Measurements from ENCODE around the gene CALML5.

The CALML5 gene

GRCh38 chr10:5484205-5484604 is 15.2 kb downstream of the CALML5 start:
- ATAC-seq (ENCODE audit: insufficient read depth, low read depth) (no peak), DNase-seq (no peak)
- H3K79me2 ChIP-seq (ENCODE audit: insufficient read depth, low read length), result no peaks in the 10 kb centered on the region
- H3K4me1 ChIP-seq (ENCODE audit: insufficient read depth, low read length), result no peaks in the 10 kb centered on the region
- H3K4me2 ChIP-seq (ENCODE audit: insufficient read depth, low read length), result no peak overlapping the region
- no peak overlapping the region for H2AFZ ChIP-seq (ENCODE audit: low read depth, low read length)
- no peak overlapping the region for H3K4me3 ChIP-seq (ENCODE audit: low read depth in 1 of 2, low read length in 2 of 2)
- no peak for TF ChIP-seq EZH2 (IDR thresholded peaks at IDR 0.05; ENCODE audit: borderline replicate concordance, low read depth, low read length, severe bottlenecking)
- TF ChIP-seq, protein P1, sequence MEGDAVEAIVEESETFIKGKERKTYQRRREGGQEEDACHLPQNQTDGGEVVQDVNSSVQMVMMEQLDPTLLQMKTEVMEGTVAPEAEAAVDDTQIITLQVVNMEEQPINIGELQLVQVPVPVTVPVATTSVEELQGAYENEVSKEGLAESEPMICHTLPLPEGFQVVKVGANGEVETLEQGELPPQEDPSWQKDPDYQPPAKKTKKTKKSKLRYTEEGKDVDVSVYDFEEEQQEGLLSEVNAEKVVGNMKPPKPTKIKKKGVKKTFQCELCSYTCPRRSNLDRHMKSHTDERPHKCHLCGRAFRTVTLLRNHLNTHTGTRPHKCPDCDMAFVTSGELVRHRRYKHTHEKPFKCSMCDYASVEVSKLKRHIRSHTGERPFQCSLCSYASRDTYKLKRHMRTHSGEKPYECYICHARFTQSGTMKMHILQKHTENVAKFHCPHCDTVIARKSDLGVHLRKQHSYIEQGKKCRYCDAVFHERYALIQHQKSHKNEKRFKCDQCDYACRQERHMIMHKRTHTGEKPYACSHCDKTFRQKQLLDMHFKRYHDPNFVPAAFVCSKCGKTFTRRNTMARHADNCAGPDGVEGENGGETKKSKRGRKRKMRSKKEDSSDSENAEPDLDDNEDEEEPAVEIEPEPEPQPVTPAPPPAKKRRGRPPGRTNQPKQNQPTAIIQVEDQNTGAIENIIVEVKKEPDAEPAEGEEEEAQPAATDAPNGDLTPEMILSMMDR (IDR thresholded peaks at IDR 0.05; ENCODE audit: borderline replicate concordance, extremely low read depth, low read length, poor library complexity, severe bottlenecking), result no peak
- H3K36me3 ChIP-seq (ENCODE audit: insufficient read depth, low read length), result no peaks in the 10 kb centered on the region
- no peak overlapping the region for H3K27ac ChIP-seq (ENCODE audit: low read length)
- no peak overlapping the region for H3K9ac ChIP-seq (ENCODE audit: low read depth, low read length)
- peaks cover 2% of the 10 kb centered on the region for H3K27me3 ChIP-seq (ENCODE audit: insufficient read depth, low read length, poor library complexity)
- H4K20me1 ChIP-seq (ENCODE audit: insufficient read depth, low read length), result no peaks in the 10 kb centered on the region
- H3K9me3 ChIP-seq (ENCODE audit: insufficient read depth, low read length, severe bottlenecking), result no peaks in the 10 kb centered on the region

DNA sequence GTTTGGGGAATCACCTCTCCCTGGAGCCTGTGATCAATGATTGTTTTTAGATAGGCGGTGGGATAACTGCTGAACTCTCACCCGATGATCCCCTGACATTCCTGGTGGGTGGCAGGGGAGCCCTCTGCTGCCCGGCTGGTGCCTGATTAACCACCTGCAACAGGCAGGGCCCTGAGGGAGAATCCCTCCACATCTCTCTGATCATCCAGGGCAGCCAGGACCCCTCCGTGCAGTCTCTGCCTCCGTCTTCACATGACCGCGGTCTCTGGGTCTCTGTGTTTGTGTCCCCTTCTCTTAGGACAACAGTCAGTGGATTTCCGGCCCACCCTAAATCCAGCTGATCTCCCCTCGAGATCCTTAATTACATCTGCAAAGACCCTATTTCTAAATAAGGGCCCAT is 17.4 kb downstream of the CALML5 start:
- DNase-seq, result no peak
- Histone ChIP-seq H3K79me2 (ENCODE audit: insufficient read depth, low read length) (no peaks in the 10 kb centered on the region), H3K27me3 (ENCODE audit: insufficient read depth, low read length, poor library complexity) (peaks cover 2% of the 10 kb centered on the region), H2AFZ (ENCODE audit: low read depth, low read length) (no peak overlapping the region), H4K20me1 (ENCODE audit: insufficient read depth, low read length) (no peaks in the 10 kb centered on the region; the same call in 1 of the 2 replicates), H3K4me1 (ENCODE audit: insufficient read depth, low read length) (no peaks in the 10 kb centered on the region), H3K27ac (ENCODE audit: low read length) (no peak overlapping the region), H3K36me3 (ENCODE audit: insufficient read depth, low read length) (no peaks in the 10 kb centered on the region), H3K4me2 (ENCODE audit: insufficient read depth, low read length) (no peak overlapping the region), H3K9ac (ENCODE audit: low read depth, low read length) (no peak overlapping the region), H3K4me3 (ENCODE audit: low read depth in 1 of 2, low read length in 2 of 2) (no peak overlapping the region), H3K9me3 (ENCODE audit: insufficient read depth, low read length, severe bottlenecking) (no peaks in the 10 kb centered on the region)
- no peak for TF ChIP-seq EZH2 (IDR thresholded peaks at IDR 0.05; ENCODE audit: borderline replicate concordance, low read depth, low read length, severe bottlenecking)
- TF ChIP-seq, protein P1 (IDR thresholded peaks at IDR 0.05; ENCODE audit: borderline replicate concordance, extremely low read depth, low read length, poor library complexity, severe bottlenecking), result no peak
- no peak for ATAC-seq (ENCODE audit: insufficient read depth, low read depth)

DNA sequence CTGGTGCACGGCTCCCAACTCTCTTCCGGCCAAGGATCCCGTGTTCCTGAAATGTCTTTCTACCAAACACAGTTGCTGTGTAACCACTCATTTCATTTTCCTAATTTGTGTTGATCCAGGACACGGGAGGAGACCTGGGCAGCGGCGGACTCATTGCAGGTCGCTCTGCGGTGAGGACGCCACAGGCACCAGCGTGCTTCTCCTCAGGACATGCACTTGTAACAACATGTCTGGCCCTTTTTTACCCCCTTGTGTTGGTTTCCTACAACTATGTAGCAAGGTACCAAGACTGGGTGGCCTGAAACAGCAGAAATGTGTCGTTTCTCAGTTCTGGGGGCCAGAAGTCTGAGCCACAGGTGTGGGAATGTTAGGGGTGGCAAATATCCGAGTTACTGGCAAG is 18.2 kb downstream of the CALML5 start:
- Histone ChIP-seq H3K4me2 (ENCODE audit: insufficient read depth, low read length) (no peak overlapping the region), H3K36me3 (ENCODE audit: insufficient read depth, low read length) (no peaks in the 10 kb centered on the region), H3K27ac (ENCODE audit: low read length) (no peak overlapping the region), H3K79me2 (ENCODE audit: insufficient read depth, low read length) (no peaks in the 10 kb centered on the region), H2AFZ (ENCODE audit: low read depth, low read length) (no peak overlapping the region), H3K9me3 (ENCODE audit: insufficient read depth, low read length, severe bottlenecking) (no peaks in the 10 kb centered on the region), H3K4me1 (ENCODE audit: insufficient read depth, low read length) (no peaks in the 10 kb centered on the region), H3K27me3 (ENCODE audit: insufficient read depth, low read length, poor library complexity) (peaks cover under 1% of the 10 kb centered on the region), H3K9ac (ENCODE audit: low read depth, low read length) (no peak overlapping the region), H3K4me3 (ENCODE audit: low read depth in 1 of 2, low read length in 2 of 2) (no peak overlapping the region), H4K20me1 (ENCODE audit: insufficient read depth, low read length) (no peaks in the 10 kb centered on the region; the same call in 1 of the 2 replicates)
- TF ChIP-seq, protein P1 (IDR thresholded peaks at IDR 0.05; ENCODE audit: borderline replicate concordance, extremely low read depth, low read length, poor library complexity, severe bottlenecking), result no peak
- no peak for TF ChIP-seq EZH2 (IDR thresholded peaks at IDR 0.05; ENCODE audit: borderline replicate concordance, low read depth, low read length, severe bottlenecking)
- DNase-seq (no peak), ATAC-seq (ENCODE audit: insufficient read depth, low read depth) (no peak)

Measured in DND-41 (cell line).